ENCODE results near the gene NHLRC3.

DNA sequence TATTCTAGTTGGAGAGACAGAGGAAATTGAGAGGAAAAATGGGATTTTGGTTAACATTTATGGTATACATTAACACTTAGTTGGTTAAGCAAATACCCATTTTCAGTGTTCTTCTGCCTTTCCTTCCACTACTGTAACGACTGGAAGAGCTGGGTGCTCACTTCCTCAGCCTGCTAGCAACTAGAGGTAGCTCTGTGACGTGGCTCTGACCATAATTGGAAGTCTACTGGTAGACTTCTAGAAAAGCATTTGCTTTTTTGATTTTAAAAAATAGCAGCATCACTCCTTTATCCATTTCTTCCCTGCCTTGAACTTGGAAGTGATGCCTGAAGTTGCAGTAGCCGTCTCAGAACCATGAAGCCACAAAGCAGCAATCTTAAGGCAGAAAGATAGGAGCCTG, 15.9 kb downstream of the NHLRC3 start:
- TF ChIP-seq SUZ12 (IDR thresholded peaks at IDR 0.05; ENCODE audit: extremely low read depth, insufficient read depth, insufficient read length) (no peak), YY1 (IDR thresholded peaks at IDR 0.05; ENCODE audit: insufficient read depth, insufficient read length) (no peak)
